Ectodermal cell (in vitro differentiated cells): ENCODE data around the gene MC4R.

Source experiments
- H3K27ac ChIP-seq: 2 replicates; pipeline ENCODE4 v1.7.0; 2013; ENCODE audit warnings: mild to moderate bottlenecking, low read depth, low read length; ENCODE audit not compliant: insufficient read depth, poor library complexity, severe bottlenecking
- H3K27me3 ChIP-seq: 2 replicates; pipeline ENCODE4 v1.7.0; 2013; ENCODE audit warnings: mild to moderate bottlenecking, low read length; ENCODE audit not compliant: insufficient read depth, control insufficient read depth, poor library complexity, severe bottlenecking
- H3K36me3 ChIP-seq: one replicate; pipeline ENCODE4 v1.7.0; 2013; ENCODE audit warnings: low read length; ENCODE audit not compliant: control insufficient read depth, insufficient read depth
- H3K4me1 ChIP-seq: one replicate; pipeline ENCODE4 v1.7.0; 2013; ENCODE audit warnings: low read length; ENCODE audit not compliant: control insufficient read depth, insufficient read depth
- H3K4me3 ChIP-seq: 2 replicates; pipeline ENCODE4 v1.7.0; 2013; ENCODE audit warnings: low read depth, low read length, control low read depth; ENCODE audit not compliant: insufficient read depth
- H3K9me3 ChIP-seq: 2 replicates; pipeline ENCODE4 v1.7.0; 2013; ENCODE audit warnings: mild to moderate bottlenecking, low read length, moderate library complexity; ENCODE audit not compliant: control insufficient read depth
- WGBS, 2 experiments: methylation state at CpG; one replicate each; pipeline ENCODE4 v1.1.7; 2013; ENCODE audit warnings: missing lambda C conversion rate in 2 of 2; 5-methylcytosine and 5-hydroxymethylcytosine counted together

MC4R gene

DNA sequence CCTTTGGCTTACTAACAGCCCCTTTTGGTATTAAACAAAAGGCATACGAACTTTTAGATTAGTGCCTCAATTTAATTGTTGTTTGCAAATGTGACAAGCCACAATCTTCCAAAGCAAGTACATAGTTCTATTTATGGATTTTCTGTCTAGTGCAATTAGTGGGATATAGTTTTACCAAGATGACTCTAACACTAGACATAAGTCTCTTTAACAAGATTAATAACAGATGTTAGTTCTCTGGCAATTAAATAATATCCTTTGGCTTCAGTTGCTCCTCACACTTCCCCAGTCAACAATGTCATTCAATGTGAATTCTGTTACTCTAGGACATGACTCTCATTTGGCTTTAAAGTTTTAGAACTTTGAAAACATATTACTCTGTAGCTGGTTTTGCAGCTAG, 16.7 kb upstream of the MC4R start:
- Histone ChIP-seq H3K27me3 (no peaks in the 10 kb centered on the region), H3K4me1 (no peaks in the 10 kb centered on the region), H3K36me3 (no peaks in the 10 kb centered on the region), H3K27ac (no peak overlapping the region), H3K4me3 (no peak overlapping the region), H3K9me3 (no peaks in the 10 kb centered on the region)
- 80% methylated on average over 1 of the region's 1 CpG; no CpG with 5 or more reads in 1 of the 2 experiments for WGBS, 2 experiments

DNA sequence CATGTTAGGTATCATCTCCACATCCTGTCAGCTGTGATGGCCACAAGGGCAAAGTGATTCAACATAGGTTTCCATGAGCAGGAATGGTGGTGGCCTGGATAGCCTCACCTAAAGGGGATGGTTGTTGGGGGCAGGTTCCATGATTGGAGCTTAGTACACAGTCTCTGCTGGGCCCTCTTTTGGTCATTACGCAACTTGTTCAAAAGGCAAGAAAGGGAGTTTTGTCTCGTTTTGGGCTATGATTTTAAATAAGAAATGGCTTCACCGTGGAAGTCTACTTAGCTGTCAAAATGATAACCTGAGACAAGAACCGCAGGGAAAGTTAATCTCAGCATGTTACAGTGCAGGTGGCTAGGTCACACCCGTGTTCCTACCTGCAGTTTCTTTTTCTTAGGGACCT, 13.1 kb upstream of the MC4R start:
- WGBS, 2 experiments: 91 to 94% methylated on average over 5 of the region's 5 CpGs
- no peak overlapping the region for H3K4me3 ChIP-seq

DNA sequence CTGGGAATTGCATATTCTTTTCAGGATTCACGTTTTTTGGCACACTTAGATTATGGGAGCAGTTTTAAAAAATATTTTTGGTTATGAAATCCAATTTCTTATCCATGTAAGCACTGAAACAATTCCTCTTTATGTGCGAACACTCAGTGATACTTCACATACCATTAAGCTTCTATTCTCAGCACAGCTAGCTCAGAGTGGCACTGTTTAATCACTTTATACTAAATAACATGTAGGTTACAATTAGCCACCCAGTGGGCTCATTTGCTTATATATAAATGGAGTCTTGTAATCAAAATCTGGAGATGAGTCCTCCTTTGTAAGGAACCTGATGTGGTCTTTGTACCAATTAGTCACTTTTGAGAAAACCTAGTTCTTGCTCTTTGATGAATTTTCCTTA, 11.3 kb upstream of the MC4R start:
- no peaks in the 10 kb centered on the region for H3K36me3 ChIP-seq
- no peaks in the 10 kb centered on the region for H3K4me1 ChIP-seq
- no peak overlapping the region for H3K27ac ChIP-seq
- WGBS, 2 experiments: 40 to 50% methylated on average over 1 of the region's 2 CpGs
- H3K9me3 ChIP-seq: no peaks in the 10 kb centered on the region
- no peaks in the 10 kb centered on the region for H3K27me3 ChIP-seq
- no peak overlapping the region for H3K4me3 ChIP-seq

More for the DNA sequence above, 13.1 kb upstream of the MC4R start:
- Histone ChIP-seq H3K27ac (no peak overlapping the region), H3K4me1 (no peaks in the 10 kb centered on the region), H3K9me3 (no peaks in the 10 kb centered on the region), H3K36me3 (no peaks in the 10 kb centered on the region), H3K27me3 (no peaks in the 10 kb centered on the region)

DNA sequence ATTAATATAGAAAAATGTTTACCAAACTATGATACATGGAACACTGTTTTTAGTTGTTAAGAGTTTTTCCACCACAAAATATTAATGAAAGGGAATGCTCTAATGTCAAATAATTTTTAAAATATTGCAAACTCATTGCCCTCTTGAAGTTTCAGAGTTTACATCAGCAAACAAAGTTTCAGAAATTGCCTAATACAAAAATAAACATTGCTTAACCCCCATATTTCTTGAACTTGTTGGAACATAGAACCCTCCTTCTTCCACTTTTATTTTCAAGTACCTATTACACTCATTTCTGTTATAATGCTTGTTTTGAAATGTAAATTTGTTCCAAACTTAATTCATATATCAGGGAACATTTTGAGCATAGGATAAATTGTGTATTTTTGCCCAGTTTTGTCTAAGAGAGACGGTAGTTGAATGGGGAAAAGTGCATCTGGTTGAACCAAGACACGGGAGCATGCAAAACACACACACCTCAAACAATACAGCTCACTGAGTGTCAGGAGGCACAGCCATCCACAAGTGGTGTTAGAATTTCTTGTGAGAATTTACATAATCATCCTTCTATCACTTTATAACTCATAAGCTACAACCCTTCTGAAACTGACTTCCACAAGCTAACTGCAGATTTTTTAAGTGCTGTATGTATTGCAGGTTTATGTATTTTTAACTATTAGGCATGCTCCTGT, 5.3 kb upstream of the MC4R start:
- no peaks in the 10 kb centered on the region for H3K4me1 ChIP-seq
- H3K4me3 ChIP-seq: no peak overlapping the region
- 75 to 94% methylated on average over 2 of the region's 2 CpGs for WGBS, 2 experiments
- no peaks in the 10 kb centered on the region for H3K9me3 ChIP-seq
- H3K36me3 ChIP-seq: no peaks in the 10 kb centered on the region
- no peaks in the 10 kb centered on the region for H3K27me3 ChIP-seq
- no peak overlapping the region for H3K27ac ChIP-seq

DNA sequence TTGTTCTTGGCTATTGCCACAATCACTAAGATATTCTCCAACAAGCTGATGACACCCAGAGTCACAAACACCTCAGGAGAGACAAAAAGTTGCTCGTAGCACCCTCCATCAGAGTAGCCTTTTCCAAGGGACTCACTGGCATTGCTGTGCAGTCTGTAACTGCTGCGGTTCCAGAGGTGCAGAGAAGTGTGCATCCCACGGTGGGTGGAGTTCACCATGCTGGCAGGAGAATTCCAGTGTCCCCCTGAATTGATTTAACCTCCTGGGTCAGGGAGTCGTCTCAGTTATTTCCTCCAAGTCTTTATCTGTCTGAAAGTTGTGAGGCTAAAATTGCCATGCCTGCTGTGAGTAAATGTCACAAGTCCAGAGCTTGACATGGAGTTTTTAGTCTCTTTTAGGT, 443 bp downstream of the MC4R start:
- Histone ChIP-seq H3K4me3 (no peak overlapping the region), H3K27me3 (no peaks in the 10 kb centered on the region), H3K36me3 (no peaks in the 10 kb centered on the region), H3K27ac (no peak overlapping the region), H3K4me1 (no peaks in the 10 kb centered on the region), H3K9me3 (no peaks in the 10 kb centered on the region)
- 83 to 85% methylated on average over 4 of the region's 4 CpGs for WGBS, 2 experiments

DNA sequence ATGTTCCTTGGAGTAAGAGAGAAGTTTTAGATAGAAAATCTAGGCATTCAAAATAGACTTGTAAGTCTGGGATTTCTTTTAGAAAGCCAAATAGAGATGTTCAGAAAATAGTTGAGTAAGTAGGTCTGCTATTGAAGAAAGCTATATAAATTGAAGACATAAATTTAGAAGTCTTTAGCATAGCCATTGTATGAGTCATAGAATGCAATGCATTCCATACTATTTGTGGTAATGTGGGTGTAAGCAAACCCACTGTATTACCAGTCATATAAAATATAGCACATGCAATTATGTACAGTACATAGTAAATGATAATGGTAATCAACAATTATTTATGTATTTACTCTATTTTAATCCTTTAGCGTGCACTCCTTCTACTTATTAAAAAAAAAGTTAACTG, 14.1 kb downstream of the MC4R start:
- Histone ChIP-seq H3K27me3 (no peaks in the 10 kb centered on the region), H3K4me3 (no peak overlapping the region), H3K9me3 (no peaks in the 10 kb centered on the region), H3K36me3 (no peaks in the 10 kb centered on the region), H3K4me1 (no peaks in the 10 kb centered on the region), H3K27ac (no peak overlapping the region)
- WGBS, 2 experiments: 67% methylated on average over 1 of the region's 1 CpG; no CpG with 5 or more reads in 1 of the 2 experiments

DNA sequence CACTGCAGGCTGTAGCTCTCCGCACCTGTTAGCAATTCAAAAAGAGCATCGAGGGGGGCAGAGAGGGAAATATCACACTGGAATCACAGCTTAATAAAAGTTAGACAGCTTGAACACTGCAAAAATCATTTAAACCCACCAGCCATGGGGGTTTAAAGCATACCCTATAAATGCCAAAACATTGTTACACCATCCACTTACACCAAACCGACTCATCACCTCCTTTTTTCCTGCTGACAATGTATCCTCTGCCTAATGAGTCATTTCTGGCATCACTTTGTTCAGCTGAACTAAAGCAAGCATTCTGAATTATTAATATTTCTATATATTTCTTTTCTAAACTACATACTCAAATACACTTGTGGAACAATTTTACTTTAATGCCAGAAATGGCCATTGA, 21.6 kb downstream of the MC4R start:
- Histone ChIP-seq H3K27ac (no peak overlapping the region), H3K36me3 (no peaks in the 10 kb centered on the region), H3K27me3 (no peaks in the 10 kb centered on the region), H3K4me1 (no peaks in the 10 kb centered on the region), H3K9me3 (no peaks in the 10 kb centered on the region), H3K4me3 (no peak overlapping the region)
- 91 to 93% methylated on average over 3 of the region's 3 CpGs for WGBS, 2 experiments

DNA sequence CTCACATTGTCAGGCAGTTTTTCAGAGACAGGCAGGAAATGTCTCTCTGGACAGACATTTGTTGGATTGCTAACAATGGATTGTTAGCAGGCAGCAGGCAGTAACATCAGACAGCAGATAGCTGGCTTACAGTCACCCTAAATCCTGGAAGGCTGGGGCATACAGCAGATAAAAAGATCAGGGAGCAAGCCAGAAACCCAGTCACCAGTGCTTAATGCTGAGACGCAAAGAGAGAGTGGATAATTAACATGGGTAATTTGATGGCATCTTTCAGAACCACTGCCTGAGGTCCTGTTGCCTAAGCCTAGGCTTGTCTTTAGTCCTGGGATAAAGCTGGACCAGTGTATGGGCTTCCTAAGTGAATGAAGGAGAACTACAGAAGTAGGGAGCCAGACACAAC, 22.4 kb downstream of the MC4R start:
- Histone ChIP-seq H3K27me3 (no peaks in the 10 kb centered on the region), H3K36me3 (no peaks in the 10 kb centered on the region), H3K4me1 (no peaks in the 10 kb centered on the region), H3K9me3 (no peaks in the 10 kb centered on the region), H3K27ac (no peak overlapping the region), H3K4me3 (no peak overlapping the region)
- 90 to 95% methylated on average over 1 of the region's 1 CpG for WGBS, 2 experiments

DNA sequence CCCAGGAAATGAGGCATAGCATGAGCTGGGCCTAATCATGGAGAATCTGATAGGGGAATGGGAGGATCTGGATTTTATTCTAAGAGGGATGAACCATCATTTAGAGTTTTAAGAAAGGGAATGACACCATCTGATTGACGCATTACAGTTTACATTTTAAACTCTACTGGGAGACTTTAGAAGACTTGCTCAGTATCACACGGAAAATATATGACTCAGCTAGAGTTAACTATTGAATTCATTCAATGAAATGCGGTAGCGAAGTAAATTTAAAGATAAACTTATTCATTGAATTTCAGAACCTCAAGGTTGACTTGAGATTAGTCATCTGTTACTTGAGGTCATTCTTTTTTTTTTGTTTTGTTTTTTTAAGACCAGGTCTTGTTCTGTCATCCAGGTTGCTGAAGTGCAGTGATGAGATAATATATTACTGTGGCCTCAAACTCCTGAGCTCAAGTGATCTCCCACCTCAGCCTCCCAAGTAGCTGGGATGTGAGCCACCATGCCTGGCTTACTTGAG, 25.0 kb downstream of the MC4R start:
- H3K27me3 ChIP-seq: no peaks in the 10 kb centered on the region
- no peaks in the 10 kb centered on the region for H3K36me3 ChIP-seq
- H3K4me3 ChIP-seq: no peak overlapping the region
- H3K9me3 ChIP-seq: no peaks in the 10 kb centered on the region
- H3K4me1 ChIP-seq: no peaks in the 10 kb centered on the region
- 95 to 98% methylated on average over 4 of the region's 4 CpGs for WGBS, 2 experiments
- H3K27ac ChIP-seq: no peak overlapping the region

DNA sequence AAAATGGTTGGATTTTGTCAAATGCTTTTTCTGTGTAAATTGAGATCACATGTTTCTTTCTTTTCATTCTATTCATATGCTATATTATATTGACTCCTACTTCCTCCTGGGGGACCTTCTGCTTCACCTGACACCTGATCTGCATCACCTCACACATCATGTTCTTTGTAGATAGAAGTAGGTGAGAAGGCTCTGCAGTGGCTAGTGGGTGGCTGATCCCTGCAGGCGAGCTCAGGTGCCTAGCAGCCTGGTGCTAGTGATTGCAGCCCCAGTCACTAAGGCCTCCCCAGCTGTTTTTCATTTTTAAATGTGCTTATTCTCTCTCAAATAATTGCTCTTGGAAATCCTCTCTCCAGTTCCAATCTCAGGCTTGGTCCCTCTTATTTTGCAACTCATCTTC, 33.6 kb downstream of the MC4R start:
- no peaks in the 10 kb centered on the region for H3K27me3 ChIP-seq
- no peaks in the 10 kb centered on the region for H3K9me3 ChIP-seq
- WGBS, 2 experiments: 65 to 88% methylated on average over 1 of the region's 1 CpG

More for the DNA sequence above, 33.6 kb downstream of the MC4R start:
- Histone ChIP-seq H3K27ac (no peak overlapping the region), H3K4me3 (no peak overlapping the region), H3K4me1 (no peaks in the 10 kb centered on the region), H3K36me3 (no peaks in the 10 kb centered on the region)
